IMR-90 (cell line): ENCODE data around the gene IGFBP5. TPM values are rescaled to one million over a fixed set of nuclear protein-coding genes. Genes with fewer than 3 reads are reported as not detected.
A peak's percentile ranks its signal among the peaks of the same experiment; 100 is the strongest.

ENCODE experiments used
- ATAC-seq: fragments of 200-7000 bp; cut with Tn5 transposase; 2 replicates; pipeline ENCODE4 v1.9.1; 2020; ENCODE audit warnings: low read depth, mild to moderate bottlenecking, moderate library complexity
- BruUV-seq: library from RNA; stranded (reverse); fragments of 400-500 nt; replicated peaks from 2 replicates; lab custom pipeline; 2021; lab: Mats Ljungman, UMichigan
- CTCF ChIA-PET: fragments of 300-600 bp; formaldehyde crosslinking; extraction: SDS; loops from one replicate; lab custom pipeline; 2021; ENCODE audit warnings: antibody characterized with exemption; lab: Yijun Ruan, JAX
- POLR2A ChIA-PET: fragments of 300-600 bp; sonication (Branson Sonifier 250); formaldehyde crosslinking; loops from one replicate; lab custom pipeline; 2022; ENCODE audit warnings: antibody characterized with exemption; ENCODE audit not compliant: unreplicated experiment; lab: Charles Lee
- DNase-seq: peaks from one replicate; pipeline ENCODE4 v3.0.0; 2013
- H2AFZ ChIP-seq: replicated peaks from 2 replicates; pipeline ENCODE3; 2013; ENCODE audit warnings: low read length, mild to moderate bottlenecking; ENCODE audit not compliant: poor library complexity
- H2AK5ac ChIP-seq: 2 replicates; pipeline ENCODE4 v1.6.1; 2013; ENCODE audit warnings: low read depth, low read length, inconsistent platforms
- H2AK9ac ChIP-seq: replicated peaks from 2 replicates; pipeline ENCODE3; 2013; ENCODE audit warnings: mild to moderate bottlenecking, low read depth, low read length, moderate library complexity; ENCODE audit not compliant: poor library complexity
- H2BK120ac ChIP-seq: 2 replicates; pipeline ENCODE4 v1.6.1; 2013; ENCODE audit warnings: low read depth, low read length, inconsistent platforms
- H2BK15ac ChIP-seq: 3 replicates; pipeline ENCODE4 v1.6.1; 2013; ENCODE audit warnings: low read depth, low read length, inconsistent platforms
- H2BK20ac ChIP-seq: 2 replicates; pipeline ENCODE4 v1.6.1; 2013; ENCODE audit warnings: low read depth, mild to moderate bottlenecking, inconsistent platforms, low read length, moderate library complexity
- H2BK5ac ChIP-seq: 2 replicates; pipeline ENCODE4 v1.6.1; 2013; ENCODE audit warnings: mild to moderate bottlenecking, low read depth, low read length, inconsistent platforms; ENCODE audit not compliant: poor library complexity, severe bottlenecking
- H3K14ac ChIP-seq: replicated peaks from 2 replicates; pipeline ENCODE4 v1.6.1; 2013; ENCODE audit warnings: low read depth, low read length, inconsistent platforms
- H3K18ac ChIP-seq: 2 replicates; pipeline ENCODE4 v1.6.1; 2013; ENCODE audit warnings: low read depth, low read length, control low read depth
- H3K23ac ChIP-seq: 2 replicates; pipeline ENCODE4 v1.6.1; 2013; ENCODE audit warnings: low read depth, low read length, inconsistent platforms
- H3K27ac ChIP-seq: 2 replicates; pipeline ENCODE4 v1.5.1; 2013; ENCODE audit warnings: mild to moderate bottlenecking, control low read depth, low read length; ENCODE audit not compliant: insufficient read depth
- H3K27me3 ChIP-seq: 2 replicates; pipeline ENCODE4 v1.6.1; 2013; ENCODE audit warnings: low read length; ENCODE audit not compliant: control insufficient read depth, insufficient read depth
- H3K36me3 ChIP-seq: 2 replicates; pipeline ENCODE4 v1.6.1; 2013; ENCODE audit warnings: low read length, mixed read lengths; ENCODE audit not compliant: control insufficient read depth, insufficient read depth
- H3K4ac ChIP-seq: 2 replicates; pipeline ENCODE4 v1.6.1; 2013; ENCODE audit warnings: low read depth, low read length, inconsistent platforms
- H3K4me1 ChIP-seq: 2 replicates; pipeline ENCODE4 v1.6.1; 2013; ENCODE audit warnings: low read length, mixed read lengths; ENCODE audit not compliant: control insufficient read depth, insufficient read depth
- H3K4me2 ChIP-seq: 2 replicates; pipeline ENCODE4 v1.6.1; 2013; ENCODE audit warnings: low read depth, mild to moderate bottlenecking, control low read depth, low read length, moderate library complexity
- H3K4me3 ChIP-seq: 2 replicates; pipeline ENCODE4 v1.5.1; 2013; ENCODE audit warnings: low read depth, mild to moderate bottlenecking, control low read depth, low read length, moderate library complexity; ENCODE audit not compliant: insufficient read depth
- H3K56ac ChIP-seq: 2 replicates; pipeline ENCODE4 v1.6.1; 2013; ENCODE audit warnings: low read length, inconsistent platforms; ENCODE audit not compliant: insufficient read depth; ENCODE audit errors: extremely low read depth
- H3K79me1 ChIP-seq, 2 experiments: 2 replicates each; pipeline ENCODE4 v1.6.1; 2013; ENCODE audit warnings: low read length in 2 of 2, inconsistent platforms in 1 of 2, low read depth in 1 of 2
- H3K9ac ChIP-seq: 2 replicates; pipeline ENCODE4 v1.6.1; 2013; ENCODE audit warnings: low read depth, low read length, control low read depth
- H3K9me1 ChIP-seq: 2 replicates; pipeline ENCODE4 v1.6.1; 2013; ENCODE audit warnings: low read length, inconsistent platforms; ENCODE audit not compliant: insufficient read depth
- H3K9me3 ChIP-seq: 2 replicates; pipeline ENCODE4 v1.6.1; 2013; ENCODE audit warnings: low read length; ENCODE audit not compliant: control insufficient read depth, insufficient read depth
- H4K20me1 ChIP-seq: 2 replicates; pipeline ENCODE4 v1.6.1; 2013; ENCODE audit warnings: low read length, inconsistent platforms; ENCODE audit not compliant: insufficient read depth
- H4K5ac ChIP-seq: 2 replicates; pipeline ENCODE4 v1.6.1; 2013; ENCODE audit warnings: mild to moderate bottlenecking, low read depth, low read length, control low read depth
- H4K8ac ChIP-seq, 2 experiments: 2 replicates each; pipeline ENCODE4 v1.6.1; 2013; ENCODE audit warnings: low read depth in 2 of 2, low read length in 2 of 2, control low read depth in 1 of 2, inconsistent platforms in 1 of 2
- H4K91ac ChIP-seq: 2 replicates; pipeline ENCODE4 v1.6.1; 2013; ENCODE audit warnings: low read depth, low read length, inconsistent platforms; ENCODE audit not compliant: insufficient read depth
- POLR2A ChIP-seq: IDR thresholded peaks from 2 replicates; pipeline ENCODE4 v1.6.1; 2012; ENCODE audit warnings: mild to moderate bottlenecking, low read depth, low read length
- SMC3 ChIP-seq: fragments of 150-350 bp; IDR thresholded peaks from 2 replicates; pipeline ENCODE4 v1.6.1; 2016; ENCODE audit warnings: low read depth, mild to moderate bottlenecking, antibody characterized with exemption, low read length, moderate library complexity
- USF2 ChIP-seq: fragments of 150-350 bp; IDR thresholded peaks from 2 replicates; pipeline ENCODE4 v1.6.1; 2017; ENCODE audit warnings: mild to moderate bottlenecking, antibody characterized with exemption, low read length, low read depth
- WGBS, 2 experiments: methylation state at CpG; one replicate each; pipeline versions ENCODE4 v1.1.5 to v1.1.7; 2013; ENCODE audit warnings: missing lambda C conversion rate in 2 of 2; ENCODE audit not compliant: insufficient read length in 1 of 2; ENCODE audit errors: extremely low coverage in 2 of 2; 5-methylcytosine and 5-hydroxymethylcytosine counted together
- dilution Hi-C: fragments of 300-500 bp; cut with HindIII; formaldehyde crosslinking; loops from one replicate; pipeline ENCODE4 v1.14.3; 2018; ENCODE audit warnings: low sequenced_read_pairs; ENCODE audit not compliant: unreplicated experiment
- in situ Hi-C: fragments of 300-500 bp; cut with MboI; formaldehyde crosslinking; loops from 3 replicates; pipeline ENCODE4 v1.14.3; 2019; ENCODE audit warnings: low sequenced_read_pairs, inconsistent platforms, mixed read lengths
- intact Hi-C: fragments of 100-400 bp; cut with micrococcal nuclease; formaldehyde crosslinking; loops from 2 replicates; pipeline ENCODE4 v1.10.0; 2022
- polyA plus RNA-seq, 3 experiments: library from polyadenylated mRNA; depleted of rRNA; stranded (reverse); fragments of >200 nt; gene quantifications; 2 replicates each; pipeline ENCODE4 v1.2.3, GENCODE V29; 2012; ENCODE audit warnings: low replicate concordance in 1 of 3
- total RNA-seq: library from RNA; depleted of rRNA; stranded (reverse); fragments of >200 nt; gene quantifications from 2 replicates; pipeline ENCODE4 v1.2.3, GENCODE V29; 2012

Gene IGFBP5
- total and polyA plus RNA-seq, 2 of the 4 experiments (the other 2 are of a cell fraction) = 392 to 1,339 TPM

GRCh38 chr2:216680951-216681629 lies 14.3 kb downstream of the IGFBP5 start:
- no peak overlapping the region for H3K18ac ChIP-seq
- no peak overlapping the region for H2BK5ac ChIP-seq
- no peak overlapping the region for H3K4me2 ChIP-seq
- H3K27me3 ChIP-seq = no peaks in the 10 kb centered on the region
- H2BK15ac ChIP-seq = no peak overlapping the region
- H3K27ac ChIP-seq = no peak overlapping the region
- H3K14ac ChIP-seq = no peak overlapping the region
- peaks cover 88% of the 10 kb centered on the region for H3K36me3 ChIP-seq
- no peaks in the 10 kb centered on the region for H3K9me3 ChIP-seq
- H4K91ac ChIP-seq = no peak overlapping the region
- WGBS, 2 experiments = 100% methylated on average over 3 of the region's 10 CpGs; no CpG with 5 or more reads in 1 of the 2 experiments
- peaks cover 24% of the 10 kb centered on the region for H3K9me1 ChIP-seq
- H2AK5ac ChIP-seq = no peak overlapping the region
- TF ChIP-seq USF2 (no peak), SMC3 (no peak), POLR2A (0 out of 2 replicates have a peak, but pooled peaks have one; percentile 21)
- no peak overlapping the region for H2AK9ac ChIP-seq
- no peak overlapping the region for H2BK20ac ChIP-seq
- H4K5ac ChIP-seq = no peak overlapping the region
- ATAC-seq = no peak
- no TSS peak for BruUV-seq
- peak overlapping the region in 1 of 2 experiments; percentile 10; a peak in 2 of 4 replicates for H4K8ac ChIP-seq
- CTCF ChIA-PET = no interaction called here
- dilution Hi-C loops (loop anchor here (25.0 kb wide), 2 partner anchors 481 to 831 kb away; no protein-coding TSS in a partner anchor), in situ Hi-C loops (no loop called here), intact Hi-C loops (no loop called here)
- no peak overlapping the region for H2BK120ac ChIP-seq
- H4K20me1 ChIP-seq = peaks cover 99% of the 10 kb centered on the region
- no peak overlapping the region for H3K4me3 ChIP-seq
- peaks cover 0 to 88% of the 10 kb centered on the region in 2 experiments; a peak in 2 of 4 replicates for H3K79me1 ChIP-seq
- no peak overlapping the region for H3K4ac ChIP-seq
- H2AFZ ChIP-seq = no peak overlapping the region
- POLR2A ChIA-PET = no interaction called here
- peak; percentile 34 for DNase-seq
- peaks cover 4% of the 10 kb centered on the region; the same call in 1 of the 2 replicates for H3K4me1 ChIP-seq
- H3K56ac ChIP-seq = no peak overlapping the region
- no peak overlapping the region for H3K9ac ChIP-seq
- H3K23ac ChIP-seq = no peak overlapping the region
